ENCODE measurements around the gene MMP28.
A peak's percentile ranks its signal among the peaks of the same experiment; 100 is the strongest.

Gene MMP28

GRCh38 chr17:35795007-35795870 lies at the start of gene MMP28:
MMP28 (minus strand) TSS chr17:35795641; CDS start chr17:35795377, 264 bp downstream.
- peak; percentile 51 for DNase-seq

- no peak for DNase-seq
Observed at GRCh38 chr17:35844547-35844946, 49.1 kb upstream of the MMP28 start.

- no peak for DNase-seq
Observed at GRCh38 chr17:35843698-35844097, 48.3 kb upstream of the MMP28 start.

- no peak for DNase-seq
Observed at GRCh38 chr17:35842239-35842638, 46.8 kb upstream of the MMP28 start.

- DNase-seq, result no peak
Observed at GRCh38 chr17:35841505-35841904, 46.1 kb upstream of the MMP28 start.

- no peak for DNase-seq
Observed at GRCh38 chr17:35841101-35841500, 45.7 kb upstream of the MMP28 start.

- DNase-seq, result no peak
Observed at GRCh38 chr17:35825206-35825605, 29.8 kb upstream of the MMP28 start.

- DNase-seq, result no peak
Observed at GRCh38 chr17:35821308-35821707, 25.9 kb upstream of the MMP28 start.

- no peak for DNase-seq
Observed at GRCh38 chr17:35819455-35819854, 24.0 kb upstream of the MMP28 start.

- no peak for DNase-seq
Observed at GRCh38 chr17:35817196-35817595, 21.8 kb upstream of the MMP28 start.

GRCh38 chr17:35816723-35817122 lies 21.3 kb upstream of the MMP28 start:
- no peak for DNase-seq

GRCh38 chr17:35812456-35812855 lies 17.0 kb upstream of the MMP28 start:
- DNase-seq, result no peak

GRCh38 chr17:35811759-35812158 lies 16.3 kb upstream of the MMP28 start:
- DNase-seq, result no peak

GRCh38 chr17:35809855-35810461 lies 14.5 kb upstream of the MMP28 start:
- DNase-seq, result no peak

GRCh38 chr17:35808962-35809854 lies 13.8 kb upstream of the MMP28 start, which contains the start of gene TAF15:
TAF15 (plus strand) TSS chr17:35809484; CDS start chr17:35809570, 86 bp downstream.
- peak; percentile 93 for DNase-seq

GRCh38 chr17:35808240-35808961 lies 13.0 kb upstream of the MMP28 start:
- no peak for DNase-seq

- DNase-seq, result no peak
Observed at GRCh38 chr17:35807371-35808144, 12.1 kb upstream of the MMP28 start.

- no peak for DNase-seq
Observed at GRCh38 chr17:35804658-35805192, 9.3 kb upstream of the MMP28 start.

- DNase-seq, result no peak
Observed at GRCh38 chr17:35801583-35802224, 6.3 kb upstream of the MMP28 start.

- no peak for DNase-seq
Observed at GRCh38 chr17:35799942-35800341, 4.5 kb upstream of the MMP28 start.

GRCh38 chr17:35797918-35798317 lies 2.5 kb upstream of the MMP28 start:
- DNase-seq, result no peak
